ENCODE measurements around the gene PRSS56. TPM values are rescaled to one million over a fixed set of nuclear protein-coding genes. Genes with fewer than 3 reads are reported as not detected.

The PRSS56 gene
- total RNA-seq, 4 donors from 2014 or later: not detected

GRCh38 chr2:232487385-232488096 lies 32.6 kb upstream of the PRSS56 start, which contains the start of gene ECEL1:
Gene ECEL1, minus strand, starts transcription at chr2:232487834. Its CDS starts 1,181 bp downstream, at chr2:232486653.
- no peak for DNase-seq (ENCODE audit: low spot score in 2 of 2)
- peaks cover 0 to 64% of the 10 kb centered on the region in 2 donors for H3K27me3 ChIP-seq
- TF ChIP-seq EP300 (IDR thresholded peaks at IDR 0.05) (no peak), POLR2A (IDR thresholded peaks at IDR 0.05) (no peak), CTCF (IDR thresholded peaks at IDR 0.05) (no peak)
- H3K27ac ChIP-seq: no peak within 1 kb of the TSS
- H3K9me3 ChIP-seq: no peaks in the 10 kb centered on the region
- peak within 1 kb of the TSS in 1 of 4 donors; percentile 31 for H3K4me3 ChIP-seq
- WGBS, 2 donors: 0 to 13% methylated on average over 33 to 49 of the region's 102 CpGs
- peaks cover 0 to 28% (median 0%) of the 10 kb centered on the region in 4 donors for H3K4me1 ChIP-seq
- H3K36me3 ChIP-seq: no peaks in the 10 kb centered on the region

- peaks cover 0 to 58% of the 10 kb centered on the region in 2 donors for H3K27me3 ChIP-seq
- H3K36me3 ChIP-seq: no peaks in the 10 kb centered on the region
- no peak overlapping the region for H3K27ac ChIP-seq
- H3K4me3 ChIP-seq: no peak overlapping the region
- WGBS, 2 donors: 59 to 71% methylated on average over 8 of the region's 16 CpGs
- DNase-seq (ENCODE audit: low spot score in 2 of 2): no peak
- no peaks in the 10 kb centered on the region for H3K9me3 ChIP-seq
- no peak for TF ChIP-seq EP300 (IDR thresholded peaks at IDR 0.05)
- H3K4me1 ChIP-seq: peaks cover 0 to 28% (median 0%) of the 10 kb centered on the region in 4 donors
These were observed 32.0 kb upstream of the PRSS56 start for GRCh38 chr2:232488097-232488711.

- 77 to 90% methylated on average over 5 of the region's 5 CpGs for WGBS, 2 donors
- Histone ChIP-seq H3K9me3 (no peaks in the 10 kb centered on the region), H3K4me3 (no peak overlapping the region), H3K27ac (no peak overlapping the region), H3K27me3 (peaks cover 0 to 52% of the 10 kb centered on the region in 2 donors), H3K4me1 (peaks cover 0 to 28% (median 0%) of the 10 kb centered on the region in 4 donors), H3K36me3 (no peaks in the 10 kb centered on the region)
- TF ChIP-seq EP300 (IDR thresholded peaks at IDR 0.05) (no peak), CTCF (IDR thresholded peaks at IDR 0.05) (no peak), POLR2A (IDR thresholded peaks at IDR 0.05) (no peak)
- DNase-seq (ENCODE audit: low spot score in 2 of 2): no peak
These were observed 31.4 kb upstream of the PRSS56 start for GRCh38 chr2:232488721-232489300.

GRCh38 chr2:232489516-232490220 lies 30.5 kb upstream of the PRSS56 start:
- peaks cover 0 to 44% of the 10 kb centered on the region in 2 donors for H3K27me3 ChIP-seq
- H3K4me3 ChIP-seq: no peak overlapping the region
- DNase-seq (ENCODE audit: low spot score in 2 of 2): no peak
- 70 to 75% methylated on average over 8 to 9 of the region's 9 CpGs for WGBS, 2 donors
- H3K27ac ChIP-seq: no peak overlapping the region
- H3K36me3 ChIP-seq: no peaks in the 10 kb centered on the region
- TF ChIP-seq CTCF (IDR thresholded peaks at IDR 0.05) (no peak), EP300 (IDR thresholded peaks at IDR 0.05) (no peak), POLR2A (IDR thresholded peaks at IDR 0.05) (no peak)
- H3K9me3 ChIP-seq: no peaks in the 10 kb centered on the region
- peaks cover 0 to 28% (median 0%) of the 10 kb centered on the region in 4 donors for H3K4me1 ChIP-seq
